Ovary (tissue), 9 donors: ENCODE measurements around the gene SGK1. TPM values are rescaled to one million over a fixed set of nuclear protein-coding genes. Genes with fewer than 3 reads are reported as not detected.
A peak's percentile ranks its signal among the peaks of the same experiment; 100 is the strongest.

Experiments used
- DNase-seq, 5 donors: peaks; one replicate each; pipeline ENCODE4 v3.0.0-alpha.2; 2019 to 2020
- H3K27ac ChIP-seq, 2 donors: fragments of 200-600 bp; one replicate each; pipeline versions ENCODE4 v1.5.1 to v1.8.0; 2019 to 2022
- H3K27me3 ChIP-seq: fragments of 200-600 bp; one replicate; pipeline ENCODE4 v1.8.0; 2022
- H3K36me3 ChIP-seq: fragments of 200-600 bp; sonication (generic); one replicate; pipeline ENCODE4 v1.5.1; 2019
- H3K4me1 ChIP-seq: one replicate; pipeline ENCODE4 v1.8.1; 2013; ENCODE audit warnings: mild to moderate bottlenecking, moderate library complexity; ENCODE audit not compliant: insufficient read depth
- H3K4me3 ChIP-seq: fragments of 200-600 bp; sonication (generic); one replicate; pipeline ENCODE4 v1.5.1; 2017
- H3K9me3 ChIP-seq, 2 donors: fragments of 200-600 bp in 1 of 2; sonication (generic) in 1 of 2; one replicate each; pipeline versions ENCODE4 v1.5.1 to v1.8.1; 2013 to 2019; ENCODE audit warnings: mild to moderate bottlenecking in 1 of 2, moderate library complexity in 1 of 2
- EP300 ChIP-seq: sonication (generic); formaldehyde crosslinking; IDR thresholded peaks from one replicate; pipeline ENCODE4 v1.6.1; 2017; ENCODE audit warnings: antibody characterized with exemption
- POLR2A ChIP-seq: fragments of 450-650 bp; IDR thresholded peaks from one replicate; pipeline ENCODE4 v1.6.1; 2017; ENCODE audit warnings: antibody characterized with exemption, mild to moderate bottlenecking, moderate library complexity
- WGBS, 3 donors: extraction: QIAGEN DNeasy Blood & Tissue Kit in 1 of 3; methylation state at CpG; one replicate each; pipeline versions ENCODE4 v1.1.5 to v1.1.7; 2013 to 2017; 5-methylcytosine and 5-hydroxymethylcytosine counted together
- intact Hi-C, 4 donors: fragments of 100-400 bp; cut with DNase I; formaldehyde crosslinking; loops; one replicate each; pipeline versions ENCODE4 v1.11.0 to v1.15.1; 2022 to 2023
- polyA plus RNA-seq, 2 donors: library from polyadenylated mRNA; stranded (reverse); fragments of 200-250 nt in 1 of 2; fragments of 350-450 nt in 1 of 2; fragmentation: Illumina TruSeq in 1 of 2; extraction: RNeasy Lipid Tissue Mini Kit (QIAGEN cat#74804) in 1 of 2; gene quantifications; one replicate each; pipeline ENCODE4 v1.2.3, GENCODE V29; 2013 to 2014
- total RNA-seq, 7 donors: library from RNA; depleted of rRNA in 2 of 7; stranded (reverse); fragments of >200 nt in 2 of 7; fragmentation: NEBNext Ultra II Directional in 3 of 7; extraction: Animal tissue kit (Norgen Biotek cat#: 25700) in 3 of 7; gene quantifications; one replicate each; pipeline versions ENCODE4 v1.1.0 to v1.2.4, GENCODE V29; 2016 to 2023
- TF ChIP-seq, protein P1 (sequence below), 3 donors: fragments of 450-650 bp in 2 of 3; fragments of 200-600 bp in 1 of 3; IDR thresholded peaks; one replicate each; pipeline versions ENCODE4 v1.5.1 to v1.8.0; 2016 to 2022; ENCODE audit warnings: antibody characterized with exemption in 3 of 3, mild to moderate bottlenecking in 1 of 3
- donor health status: DM: no; HTN: no; CAD: no; lungs with moderate emphysema.
- donor health status: DM: no; HTN: no; CAD: no.
- donor health status: Bipolar disorder and iron deficiency.
- donor health status: DM: yes; HTN: yes; CAD: no.
- donor health status: DM: no; HTN: no; CAD: no.
- donor health status: DM: yes; HTN: yes; CAD: no.

Gene SGK1
- total and polyA plus RNA-seq, 9 donors: 124 to 610 (median 174) TPM

DNA sequence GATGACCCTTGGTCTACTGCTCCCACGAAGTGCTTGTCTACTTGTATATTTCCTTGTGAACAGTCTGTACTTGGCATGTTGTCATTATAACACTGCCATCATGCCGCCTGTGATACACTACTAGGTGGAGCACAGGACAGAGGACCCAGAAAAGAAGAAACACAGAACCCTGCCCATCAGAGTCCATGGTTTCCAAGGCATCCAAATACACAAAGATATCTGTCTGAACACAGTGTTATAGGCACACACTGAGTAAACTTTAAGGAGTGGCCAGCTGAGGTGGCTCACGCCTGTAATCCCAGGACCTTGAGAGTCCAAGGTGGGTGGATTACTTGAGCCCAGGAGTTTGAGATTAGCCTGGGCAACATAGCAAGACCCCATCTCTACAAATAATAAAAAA is 155.0 kb downstream of the SGK1 start:
- WGBS, 3 donors: 85 to 92% (median 86%) methylated on average over 3 of the region's 3 CpGs
- intact Hi-C loops: loop anchor here in 1 of 4 donors (10.0 kb wide), 1 partner anchor 722 kb away; no protein-coding TSS in a partner anchor
- Histone ChIP-seq H3K36me3 (no peaks in the 10 kb centered on the region), H3K4me1 (no peaks in the 10 kb centered on the region), H3K27me3 (no peaks in the 10 kb centered on the region), H3K9me3 (no peaks in the 10 kb centered on the region), H3K4me3 (no peak overlapping the region), H3K27ac (no peak overlapping the region)
- DNase-seq: no peak
- TF ChIP-seq, protein P1, sequence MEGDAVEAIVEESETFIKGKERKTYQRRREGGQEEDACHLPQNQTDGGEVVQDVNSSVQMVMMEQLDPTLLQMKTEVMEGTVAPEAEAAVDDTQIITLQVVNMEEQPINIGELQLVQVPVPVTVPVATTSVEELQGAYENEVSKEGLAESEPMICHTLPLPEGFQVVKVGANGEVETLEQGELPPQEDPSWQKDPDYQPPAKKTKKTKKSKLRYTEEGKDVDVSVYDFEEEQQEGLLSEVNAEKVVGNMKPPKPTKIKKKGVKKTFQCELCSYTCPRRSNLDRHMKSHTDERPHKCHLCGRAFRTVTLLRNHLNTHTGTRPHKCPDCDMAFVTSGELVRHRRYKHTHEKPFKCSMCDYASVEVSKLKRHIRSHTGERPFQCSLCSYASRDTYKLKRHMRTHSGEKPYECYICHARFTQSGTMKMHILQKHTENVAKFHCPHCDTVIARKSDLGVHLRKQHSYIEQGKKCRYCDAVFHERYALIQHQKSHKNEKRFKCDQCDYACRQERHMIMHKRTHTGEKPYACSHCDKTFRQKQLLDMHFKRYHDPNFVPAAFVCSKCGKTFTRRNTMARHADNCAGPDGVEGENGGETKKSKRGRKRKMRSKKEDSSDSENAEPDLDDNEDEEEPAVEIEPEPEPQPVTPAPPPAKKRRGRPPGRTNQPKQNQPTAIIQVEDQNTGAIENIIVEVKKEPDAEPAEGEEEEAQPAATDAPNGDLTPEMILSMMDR (IDR thresholded peaks at IDR 0.05): no peak
- TF ChIP-seq EP300: no peak

DNA sequence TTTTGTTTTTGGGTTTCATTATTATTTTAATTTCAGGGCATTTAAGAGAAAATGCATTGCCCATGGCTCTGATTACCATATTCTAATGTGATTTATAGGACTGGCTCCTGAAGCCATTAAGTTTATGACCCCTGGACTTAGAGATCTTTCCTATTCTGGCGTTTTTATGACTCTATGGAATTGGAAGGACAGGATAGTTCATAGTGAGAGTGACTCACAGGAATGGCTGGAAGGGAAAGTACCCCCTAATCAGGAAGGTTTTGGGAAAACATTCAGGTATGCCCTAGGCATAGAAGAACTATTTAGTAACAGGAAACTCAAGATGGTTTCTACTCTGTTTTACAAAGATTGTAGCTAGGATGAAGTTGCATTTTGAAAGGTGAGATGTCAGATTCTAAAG is 156.9 kb downstream of the SGK1 start:
- Histone ChIP-seq H3K4me3 (no peak overlapping the region), H3K9me3 (no peaks in the 10 kb centered on the region), H3K27me3 (no peaks in the 10 kb centered on the region), H3K4me1 (no peaks in the 10 kb centered on the region), H3K27ac (no peak overlapping the region), H3K36me3 (no peaks in the 10 kb centered on the region)
- TF ChIP-seq, protein P1 (IDR thresholded peaks at IDR 0.05): no peak
- WGBS, 3 donors: 20 to 42% (median 31%) methylated on average over 1 of the region's 1 CpG
- DNase-seq: no peak
- intact Hi-C loops: loop anchor here in 1 of 4 donors (10.0 kb wide), 1 partner anchor 724 kb away; no protein-coding TSS in a partner anchor

DNA sequence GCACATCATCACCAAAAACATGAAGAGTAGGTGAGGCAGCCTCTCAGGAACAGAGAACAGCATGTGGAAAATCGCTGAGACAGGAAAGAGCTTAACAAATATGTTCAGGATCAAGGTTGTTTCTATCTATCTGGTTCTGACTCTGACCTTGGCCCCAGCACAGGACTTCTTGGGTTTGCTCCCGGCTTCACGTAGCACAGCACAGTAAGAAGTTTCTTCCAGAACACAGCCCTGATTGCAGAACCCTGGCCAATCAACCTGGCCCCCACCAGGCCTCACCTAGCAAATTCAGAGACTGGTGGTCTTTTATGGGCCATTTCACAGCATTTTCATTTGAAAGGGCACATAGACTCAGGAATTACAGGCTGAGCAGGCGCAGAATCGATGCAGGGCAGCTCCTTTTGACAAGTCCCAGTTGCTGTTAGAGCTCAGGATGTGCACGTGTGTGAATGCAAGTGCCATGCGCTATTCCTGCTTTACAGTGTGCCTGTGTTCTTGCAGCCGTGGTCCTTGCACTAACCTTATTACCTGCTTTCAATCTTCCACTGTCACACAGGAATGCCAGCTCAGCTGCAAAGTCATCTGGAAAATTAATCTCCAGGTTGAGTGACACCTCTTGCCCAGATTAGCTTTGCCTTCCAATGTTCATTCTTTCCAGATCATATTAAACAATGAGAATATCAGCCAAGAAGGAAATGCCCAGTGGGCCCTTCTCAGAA is 165.0 kb downstream of the SGK1 start:
- no peaks in the 10 kb centered on the region for H3K9me3 ChIP-seq
- intact Hi-C loops: loop anchor here in 2 of 4 donors (10.0 kb wide), 1 partner anchor 792 kb away; no protein-coding TSS in a partner anchor
- no peaks in the 10 kb centered on the region for H3K4me1 ChIP-seq
- no peaks in the 10 kb centered on the region for H3K27me3 ChIP-seq
- no peak overlapping the region for H3K27ac ChIP-seq
- WGBS, 3 donors: 28 to 42% (median 29%) methylated on average over 8 of the region's 8 CpGs
- TF ChIP-seq EP300 (no peak), POLR2A (no peak)
- TF ChIP-seq, protein P1 (IDR thresholded peaks at IDR 0.05): no peak
- no peaks in the 10 kb centered on the region for H3K36me3 ChIP-seq
- peak in 4 of 5 donors; percentile 43 to 65 (median 54) for DNase-seq
- no peak overlapping the region for H3K4me3 ChIP-seq

DNA sequence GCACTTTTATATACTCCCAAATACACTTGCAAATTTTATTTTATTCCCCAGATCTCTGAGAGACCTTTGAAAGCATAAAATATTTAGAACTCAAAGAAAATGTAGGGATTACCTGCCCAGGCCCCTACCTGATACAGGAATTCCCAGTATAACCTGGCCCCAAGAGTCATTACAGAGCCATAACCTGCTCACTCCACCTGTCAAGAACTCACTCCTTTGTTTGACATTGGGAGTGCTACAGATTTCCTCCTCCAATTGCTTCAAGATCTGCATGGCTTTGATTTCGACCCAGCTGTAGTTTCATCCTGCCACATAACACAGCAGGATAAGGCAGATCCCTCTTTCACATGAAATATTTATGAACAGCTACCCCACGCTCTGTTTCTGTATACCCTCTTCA is 169.3 kb downstream of the SGK1 start:
- peaks cover 2% of the 10 kb centered on the region for H3K4me1 ChIP-seq
- H3K9me3 ChIP-seq: no peaks in the 10 kb centered on the region
- TF ChIP-seq POLR2A: no peak
- no peak for TF ChIP-seq EP300
- TF ChIP-seq, protein P1 (IDR thresholded peaks at IDR 0.05): no peak
- no peaks in the 10 kb centered on the region for H3K36me3 ChIP-seq
- no peaks in the 10 kb centered on the region for H3K27me3 ChIP-seq
- 68 to 77% (median 71%) methylated on average over 2 of the region's 2 CpGs for WGBS, 3 donors
- intact Hi-C loops: no loop called here
- DNase-seq: no peak
- H3K4me3 ChIP-seq: no peak overlapping the region
- no peak overlapping the region for H3K27ac ChIP-seq
